Measurements from ENCODE around the gene JARID2. TPM values are rescaled to one million over a fixed set of nuclear protein-coding genes. Genes with fewer than 3 reads are reported as not detected.

Gene JARID2
- polyA plus RNA-seq, 1 experiment = 9.7 TPM

DNA sequence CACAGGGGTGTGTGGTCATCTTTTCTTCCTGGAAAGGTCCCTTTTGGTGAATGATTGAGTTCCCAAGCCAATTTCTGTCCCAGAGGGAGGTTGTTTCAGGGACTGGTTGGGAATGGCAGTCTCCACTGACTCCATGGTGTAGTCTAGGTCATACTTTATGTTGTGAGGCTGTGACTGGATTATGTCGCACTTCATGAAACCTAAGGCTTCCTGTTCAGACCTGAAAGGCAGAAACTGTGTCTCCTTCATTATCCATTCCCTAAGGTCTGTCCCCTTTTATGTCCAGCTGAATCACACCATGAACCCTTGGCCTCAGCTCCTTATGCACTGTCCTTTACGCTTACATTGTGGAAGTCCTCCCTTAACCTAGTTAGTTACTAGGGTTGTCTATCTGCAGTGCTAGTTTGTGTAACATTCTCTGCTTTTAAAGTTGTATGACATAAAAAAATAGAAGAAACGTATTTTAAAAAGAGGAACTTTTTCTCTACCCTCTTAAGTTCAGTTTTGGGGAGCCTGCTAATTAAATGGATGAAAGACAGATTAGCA is 191.3 kb downstream of the JARID2 start:
- POLR2A ChIA-PET = no interaction called here
- no peaks in the 10 kb centered on the region; the same call in none of the 2 replicates for H3K9me3 ChIP-seq (ENCODE audit: control insufficient read depth, insufficient read depth, low read length)
- TF ChIP-seq, protein P1, sequence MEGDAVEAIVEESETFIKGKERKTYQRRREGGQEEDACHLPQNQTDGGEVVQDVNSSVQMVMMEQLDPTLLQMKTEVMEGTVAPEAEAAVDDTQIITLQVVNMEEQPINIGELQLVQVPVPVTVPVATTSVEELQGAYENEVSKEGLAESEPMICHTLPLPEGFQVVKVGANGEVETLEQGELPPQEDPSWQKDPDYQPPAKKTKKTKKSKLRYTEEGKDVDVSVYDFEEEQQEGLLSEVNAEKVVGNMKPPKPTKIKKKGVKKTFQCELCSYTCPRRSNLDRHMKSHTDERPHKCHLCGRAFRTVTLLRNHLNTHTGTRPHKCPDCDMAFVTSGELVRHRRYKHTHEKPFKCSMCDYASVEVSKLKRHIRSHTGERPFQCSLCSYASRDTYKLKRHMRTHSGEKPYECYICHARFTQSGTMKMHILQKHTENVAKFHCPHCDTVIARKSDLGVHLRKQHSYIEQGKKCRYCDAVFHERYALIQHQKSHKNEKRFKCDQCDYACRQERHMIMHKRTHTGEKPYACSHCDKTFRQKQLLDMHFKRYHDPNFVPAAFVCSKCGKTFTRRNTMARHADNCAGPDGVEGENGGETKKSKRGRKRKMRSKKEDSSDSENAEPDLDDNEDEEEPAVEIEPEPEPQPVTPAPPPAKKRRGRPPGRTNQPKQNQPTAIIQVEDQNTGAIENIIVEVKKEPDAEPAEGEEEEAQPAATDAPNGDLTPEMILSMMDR (IDR thresholded peaks at IDR 0.05; ENCODE audit: low read depth, low read length) = no peak
- no peak for DNase-seq (ENCODE audit: low read depth, low spot score)
- CTCF ChIA-PET = no interaction called here
- no peak overlapping the region for H3K27ac ChIP-seq (ENCODE audit: low read depth, low read length)
- no peak overlapping the region for H3K4me3 ChIP-seq (ENCODE audit: low read depth, low read length)
- H3K27me3 ChIP-seq (ENCODE audit: control insufficient read depth, insufficient read depth, low read length) = no peaks in the 10 kb centered on the region

DNA sequence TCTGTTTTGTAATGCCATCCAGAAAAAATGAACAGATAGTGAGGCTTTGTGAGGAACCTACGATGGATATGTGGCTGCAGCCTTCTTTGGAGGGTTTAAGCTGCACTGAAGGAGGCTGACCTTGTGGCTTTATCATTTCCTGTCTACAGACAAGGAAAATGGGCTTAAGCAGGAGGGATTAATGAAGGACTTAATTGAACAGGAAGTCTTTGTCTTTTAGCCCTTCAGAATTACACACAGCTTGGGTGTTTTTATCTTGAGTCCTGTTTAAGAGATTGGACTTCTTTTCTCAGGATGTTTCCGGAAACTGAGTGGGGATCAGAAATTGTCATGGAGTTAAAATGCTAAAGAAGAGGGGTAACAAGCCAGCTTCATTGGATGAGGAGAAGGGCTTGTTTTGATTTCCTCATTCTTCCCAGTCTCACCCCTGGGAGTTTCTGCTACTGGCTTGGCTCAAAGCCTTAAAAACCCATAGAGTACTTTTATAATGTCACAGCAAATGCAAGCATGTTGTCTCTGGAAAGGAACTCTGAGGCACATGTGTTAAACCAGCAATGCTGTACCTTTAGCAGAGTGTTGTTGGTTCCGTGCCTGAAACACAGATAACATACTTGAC is 193.6 kb downstream of the JARID2 start:
- ChIA-PET CTCF (interaction anchor here (1.1 to 2.1 kb wide), 2 partner anchors 49 to 54 kb away, joined by 3 to 7 read pairs; no protein-coding TSS in a partner anchor), POLR2A (interaction anchor here (0.6 kb wide), 1 partner anchor 74 kb away, joined by 3 read pairs; no protein-coding TSS in a partner anchor)
- no peak overlapping the region for H3K27ac ChIP-seq (ENCODE audit: low read depth, low read length)
- H3K27me3 ChIP-seq (ENCODE audit: control insufficient read depth, insufficient read depth, low read length) = no peaks in the 10 kb centered on the region
- TF ChIP-seq, protein P1 (IDR thresholded peaks at IDR 0.05; ENCODE audit: low read depth, low read length) = no peak
- DNase-seq (ENCODE audit: low read depth, low spot score) = no peak
- no peak overlapping the region for H3K4me3 ChIP-seq (ENCODE audit: low read depth, low read length)
- no peaks in the 10 kb centered on the region; the same call in none of the 2 replicates for H3K9me3 ChIP-seq (ENCODE audit: control insufficient read depth, insufficient read depth, low read length)

- POLR2A ChIA-PET = no interaction called here
- Histone ChIP-seq H3K27me3 (ENCODE audit: control insufficient read depth, insufficient read depth, low read length) (no peaks in the 10 kb centered on the region), H3K4me3 (ENCODE audit: low read depth, low read length) (no peak overlapping the region), H3K27ac (ENCODE audit: low read depth, low read length) (no peak overlapping the region), H3K9me3 (ENCODE audit: control insufficient read depth, insufficient read depth, low read length) (no peaks in the 10 kb centered on the region; the same call in none of the 2 replicates)
- no peak for DNase-seq (ENCODE audit: low read depth, low spot score)
- TF ChIP-seq, protein P1 (IDR thresholded peaks at IDR 0.05; ENCODE audit: low read depth, low read length) = no peak
- CTCF ChIA-PET = interaction anchor here (1.0 to 3.9 kb wide), 8 partner anchors 8 to 53 kb away, joined by 3 to 17 read pairs (median 6); no protein-coding TSS in a partner anchor
Observed at GRCh38 chr6:15440040-15440439, 194.2 kb downstream of the JARID2 start.

- DNase-seq (ENCODE audit: low read depth, low spot score) = no peak
- POLR2A ChIA-PET = no interaction called here
Observed at GRCh38 chr6:15441215-15441868, 195.5 kb downstream of the JARID2 start.

More at GRCh38 chr6:15441215-15441868, 195.5 kb downstream of the JARID2 start:
- CTCF ChIA-PET = interaction anchor here (0.6 to 3.9 kb wide), 13 partner anchors 9 to 944 kb away, joined by 3 to 17 read pairs (median 5); no protein-coding TSS in a partner anchor
- Histone ChIP-seq H3K9me3 (ENCODE audit: control insufficient read depth, insufficient read depth, low read length) (no peaks in the 10 kb centered on the region), H3K27me3 (ENCODE audit: control insufficient read depth, insufficient read depth, low read length) (no peaks in the 10 kb centered on the region), H3K27ac (ENCODE audit: low read depth, low read length) (no peak overlapping the region), H3K4me3 (ENCODE audit: low read depth, low read length) (no peak overlapping the region)
- TF ChIP-seq, protein P1 (IDR thresholded peaks at IDR 0.05; ENCODE audit: low read depth, low read length) = peak; percentile 94
